ENCODE results near the gene GADD45B.
"Not testable (repeated sequence)": the region's sequence is repeated elsewhere in the genome, so short reads cannot be mapped to it uniquely, and the experiment has no call there.

GADD45B gene

GRCh38 chr19:2468596-2468995, 7.3 kb upstream of the GADD45B start:
- DNase-seq: no peak

GRCh38 chr19:2469102-2469914, 6.6 kb upstream of the GADD45B start:
- no peak for DNase-seq

- not testable (repeated sequence) for DNase-seq
Measured at GRCh38 chr19:2469915-2470200, 6.1 kb upstream of the GADD45B start.

GRCh38 chr19:2474232-2475017, 1.5 kb upstream of the GADD45B start:
- peak; percentile 89 for DNase-seq

GRCh38 chr19:2475018-2475701, 767 bp upstream of the GADD45B start:
- DNase-seq: peak; percentile 80

- DNase-seq: no peak
Measured at GRCh38 chr19:2476451-2477140, 669 bp downstream of the GADD45B start.

GRCh38 chr19:2477141-2477710, 1.3 kb downstream of the GADD45B start:
- DNase-seq: peak; percentile 70

GRCh38 chr19:2477732-2478191, 1.8 kb downstream of the GADD45B start:
- DNase-seq: peak; percentile 42

- peak; percentile 67 for DNase-seq
Measured at GRCh38 chr19:2478278-2478755, 2.4 kb downstream of the GADD45B start.

GRCh38 chr19:2478756-2479555, 3.0 kb downstream of the GADD45B start:
- no peak for DNase-seq

- no peak for DNase-seq
Measured at GRCh38 chr19:2479556-2480194, 3.7 kb downstream of the GADD45B start.

- DNase-seq: no peak
Measured at GRCh38 chr19:2481466-2481865, 5.5 kb downstream of the GADD45B start.

- no peak for DNase-seq
Measured at GRCh38 chr19:2482354-2483038, 6.6 kb downstream of the GADD45B start.

- DNase-seq: no peak
Measured at GRCh38 chr19:2483084-2483483, 7.2 kb downstream of the GADD45B start.

- DNase-seq: no peak
Measured at GRCh38 chr19:2483484-2484151, 7.7 kb downstream of the GADD45B start.

- DNase-seq: no peak
Measured at GRCh38 chr19:2484178-2484937, 8.4 kb downstream of the GADD45B start.

- no peak for DNase-seq
Measured at GRCh38 chr19:2485428-2485827, 9.5 kb downstream of the GADD45B start.

- no peak for DNase-seq
Measured at GRCh38 chr19:2487090-2487489, 11.2 kb downstream of the GADD45B start.

GRCh38 chr19:2487842-2488241, 11.9 kb downstream of the GADD45B start:
- DNase-seq: no peak

Data from right kidney (tissue), 1 donor.